K562 (cell line): Measurements from ENCODE around the gene SHF. TPM values are rescaled to one million over a fixed set of nuclear protein-coding genes. Genes with fewer than 3 reads are reported as not detected.
A peak's percentile ranks its signal among the peaks of the same experiment; 100 is the strongest.

Experiments used
- CBX1 ChIP-seq: sonication (generic); IDR thresholded peaks from 2 replicates; pipeline ENCODE4 v1.6.1; 2016; ENCODE audit warnings: antibody characterized with exemption, low read depth, mild to moderate bottlenecking
- CHCHD3 ChIP-seq: fragments of 250-450 bp; sonication (Bioruptor Pico); IDR thresholded peaks from 2 replicates; pipeline ENCODE4 v2.1.2; 2022; ENCODE audit warnings: mild to moderate bottlenecking
- CREB3L1 ChIP-seq: fragments of 450-650 bp; IDR thresholded peaks from 2 replicates; pipeline ENCODE4 v1.6.1; 2014; ENCODE audit warnings: low read depth, mild to moderate bottlenecking, moderate library complexity, borderline replicate concordance
- HDGF ChIP-seq: fragments of 450-650 bp; IDR thresholded peaks from 2 replicates; pipeline ENCODE4 v1.6.1; 2016
- KDM5B ChIP-seq: fragments of 200-600 bp; sonication (generic); IDR thresholded peaks from 2 replicates; pipeline ENCODE4 v1.6.1; 2012; ENCODE audit warnings: low read depth, mild to moderate bottlenecking, moderate library complexity, low read length, control low read depth, inconsistent platforms; ENCODE audit not compliant: insufficient replicate concordance
- MCM7 ChIP-seq, 2 experiments: fragments of 450-650 bp; IDR thresholded peaks; 2 replicates each; pipeline ENCODE4 v1.6.1; 2016 to 2018
- MTF1 ChIP-seq: fragments of 250-450 bp; sonication (Bioruptor Pico); IDR thresholded peaks from 2 replicates; pipeline ENCODE4 v1.9.0; 2021; ENCODE audit warnings: moderate library complexity, mild to moderate bottlenecking, inconsistent platforms, borderline replicate concordance
- NFE2L1 ChIP-seq: fragments of 450-650 bp; IDR thresholded peaks from 2 replicates; pipeline ENCODE4 v1.6.1; 2016; ENCODE audit warnings: missing genetic modification characterization, low read depth, mild to moderate bottlenecking, missing compliant biosample characterization, moderate library complexity, borderline replicate concordance
- PCBP2 ChIP-seq: fragments of 200-400 bp; formaldehyde crosslinking; IDR thresholded peaks from 2 replicates; pipeline ENCODE4 v1.6.1; 2018; ENCODE audit warnings: low read length, low read depth, mild to moderate bottlenecking, moderate library complexity; ENCODE audit not compliant: poor library complexity, severe bottlenecking
- POLR2B ChIP-seq: fragments of 450-650 bp; IDR thresholded peaks from 2 replicates; pipeline ENCODE4 v1.6.1; 2018; ENCODE audit warnings: low read depth; ENCODE audit not compliant: partially characterized antibody
- RFX7 ChIP-seq: fragments of 250-450 bp; sonication (Bioruptor Pico); IDR thresholded peaks from 2 replicates; pipeline ENCODE4 v1.5.1; 2021; ENCODE audit warnings: mild to moderate bottlenecking
- SMAD3 ChIP-seq: fragments of 450-650 bp; formaldehyde crosslinking; conservative IDR thresholded peaks from 2 replicates; pipeline ENCODE4 v1.4.0; 2020; ENCODE audit warnings: mild to moderate bottlenecking
- STAT5B ChIP-seq: fragments of 250-450 bp; sonication (Bioruptor Pico); IDR thresholded peaks from 2 replicates; pipeline ENCODE4 v1.8.0; 2021; ENCODE audit warnings: mild to moderate bottlenecking, inconsistent platforms
- STAT6 ChIP-seq: sonication (generic); formaldehyde crosslinking; IDR thresholded peaks from 2 replicates; pipeline ENCODE4 v1.8.1; 2023; ENCODE audit warnings: mild to moderate bottlenecking, missing genetic modification reagents
- TBL1XR1 ChIP-seq, 2 experiments: IDR thresholded peaks; 2 replicates each; pipeline ENCODE4 v1.6.1; 2012; ENCODE audit warnings: improper control_type of control experiment in 2 of 2, low read length in 2 of 2, mild to moderate bottlenecking in 1 of 2
- ZEB2 ChIP-seq: fragments of 450-650 bp; IDR thresholded peaks from 2 replicates; pipeline ENCODE4 v1.6.1; 2016
- ZNF274 ChIP-seq: IDR thresholded peaks from 2 replicates; pipeline ENCODE4 v1.6.1; 2011; ENCODE audit warnings: low read depth, mild to moderate bottlenecking, low read length, moderate library complexity, borderline replicate concordance
- ZNF518B ChIP-seq: fragments of 250-450 bp; sonication (Bioruptor Pico); IDR thresholded peaks from 2 replicates; pipeline ENCODE4 v1.5.0; 2021; ENCODE audit warnings: mild to moderate bottlenecking, moderate library complexity
- ZNF780A ChIP-seq: fragments of 250-450 bp; sonication (Bioruptor Pico); IDR thresholded peaks from 2 replicates; pipeline ENCODE4 v1.5.0; 2021; ENCODE audit warnings: mild to moderate bottlenecking
- polyA plus RNA-seq, 8 experiments: library from polyadenylated mRNA; depleted of rRNA in 4 of 8; stranded (reverse) in 5 of 8; unstranded in 3 of 8; fragments of >200 nt; fragmentation: Nextera tagmentation in 2 of 8; fragmentation: Illumina TruSeq in 1 of 8; extraction: Ambion mirVana in 2 of 8; extraction: Trizol in 1 of 8; gene quantifications; 2 replicates each; pipeline versions ENCODE4 v1.2.1 to v1.2.3, GENCODE V29; 2011 to 2014; ENCODE audit warnings: inconsistent platforms in 1 of 8, missing spikeins in 1 of 8
- total RNA-seq, 7 experiments: library from RNA; depleted of rRNA in 6 of 7; stranded (reverse); fragments of >200 nt in 6 of 7; fragmentation: Illumina TruSeq in 2 of 7; extraction: Trizol in 2 of 7; gene quantifications; 2 replicates each; pipeline versions ENCODE4 v1.2.1 to v1.2.3, GENCODE V29; 2011 to 2021; ENCODE audit warnings: low replicate concordance in 1 of 7
- TF ChIP-seq, protein P1 (sequence below): fragments of 450-650 bp; IDR thresholded peaks from 2 replicates; pipeline ENCODE4 v1.6.1; 2016; ENCODE audit warnings: low read depth, mild to moderate bottlenecking, moderate library complexity

Gene SHF
- total and polyA plus RNA-seq, 9 of the 15 experiments (the other 6 are each of a cell fraction or from before 2014, with no cell fraction given), result 0.51 to 2.2 (median 0.85) TPM; not detected in 2

- TF ChIP-seq STAT6 (CRISPR knock-in tag), result no peak
- TF ChIP-seq ZNF518B (CRISPR knock-in tag), result no peak
- TF ChIP-seq ZNF274, result no peak
- TF ChIP-seq SMAD3 (CRISPR knock-in tag), result no peak
- no peak for TF ChIP-seq HDGF
- 0 out of 4 replicates have a peak, but pooled peaks of 1 of the 2 experiments have one; percentile 21 for TF ChIP-seq TBL1XR1 (IDR thresholded peaks at IDR 0.05; ENCODE audit: low read length in 2 of 2)
- no peak for TF ChIP-seq ZEB2
- TF ChIP-seq KDM5B, result no peak
- TF ChIP-seq POLR2B, result no peak
- no peak for TF ChIP-seq CREB3L1
- no peak for TF ChIP-seq MCM7 (IDR thresholded peaks at IDR 0.05)
- TF ChIP-seq, protein P1, sequence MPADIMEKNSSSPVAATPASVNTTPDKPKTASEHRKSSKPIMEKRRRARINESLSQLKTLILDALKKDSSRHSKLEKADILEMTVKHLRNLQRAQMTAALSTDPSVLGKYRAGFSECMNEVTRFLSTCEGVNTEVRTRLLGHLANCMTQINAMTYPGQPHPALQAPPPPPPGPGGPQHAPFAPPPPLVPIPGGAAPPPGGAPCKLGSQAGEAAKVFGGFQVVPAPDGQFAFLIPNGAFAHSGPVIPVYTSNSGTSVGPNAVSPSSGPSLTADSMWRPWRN, result no peak
- no peak for TF ChIP-seq MTF1 (CRISPR knock-in tag)
- TF ChIP-seq CHCHD3 (CRISPR knock-in tag), result no peak
- no peak for TF ChIP-seq ZNF780A (CRISPR knock-in tag)
- TF ChIP-seq STAT5B (CRISPR knock-in tag), result no peak
- TF ChIP-seq CBX1, result no peak
- no peak for TF ChIP-seq RFX7 (CRISPR knock-in tag)
- no peak for TF ChIP-seq NFE2L1 (tag)
- no peak for TF ChIP-seq PCBP2
These were observed 69.6 kb downstream of the SHF start (continued) for GRCh38 chr15:45118131-45118588.
